ENCODE results near the gene ELOB.

GRCh38 chr16:2775131-2775716, 1.9 kb downstream of the ELOB start:
- TF ChIP-seq SIN3A (IDR thresholded peaks at IDR 0.05; ENCODE audit: borderline replicate concordance, insufficient read depth, low read length): no peak
- TF ChIP-seq TAF1 (IDR thresholded peaks at IDR 0.05; ENCODE audit: borderline replicate concordance, insufficient read depth, low read length): no peak
- no peak for TF ChIP-seq POLR2AphosphoS5 (IDR thresholded peaks at IDR 0.05; ENCODE audit: low read depth, low read length)
- TF ChIP-seq REST (IDR thresholded peaks at IDR 0.05; ENCODE audit: insufficient read depth in 1 of 2, low read depth in 2 of 2, low read length in 2 of 2): no peak
